Esophagus squamous epithelium (tissue), 4 donors: ENCODE data around the gene ALDH1A3.

Experiments
- CTCF ChIP-seq, 6 experiments: fragments of 450-650 bp in 4 of 6; fragments of 200-600 bp in 2 of 6; sonication (generic) in 2 of 6; IDR thresholded peaks; one replicate each; pipeline ENCODE4 v1.5.1; 2016 to 2019; ENCODE audit warnings: antibody characterized with exemption in 6 of 6, mild to moderate bottlenecking in 4 of 6, moderate library complexity in 4 of 6
- POLR2A ChIP-seq, 4 donors: fragments of 450-650 bp; IDR thresholded peaks; one replicate each; pipeline ENCODE4 v1.6.1; 2017; ENCODE audit warnings: antibody characterized with exemption in 4 of 4, mild to moderate bottlenecking in 4 of 4, moderate library complexity in 3 of 4

DNA sequence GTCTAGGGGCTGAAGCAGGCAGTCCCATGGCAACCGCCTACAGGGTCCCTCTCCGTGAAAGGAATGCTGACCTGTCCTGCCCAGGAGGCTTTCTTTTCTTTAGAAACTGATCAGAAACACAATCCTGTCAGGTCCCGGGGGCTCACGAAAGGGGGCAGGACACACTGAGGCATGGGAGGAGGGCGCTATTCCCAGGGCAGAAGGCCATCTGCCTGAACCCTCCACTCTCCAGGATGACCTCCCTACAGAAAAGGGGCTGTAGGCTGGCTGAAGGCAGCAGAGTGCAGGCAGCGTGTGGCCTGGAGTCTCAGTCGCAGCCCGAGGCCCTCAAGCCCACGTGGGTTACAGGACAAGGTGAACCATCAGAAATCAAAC lies 21.2 kb downstream of the ALDH1A3 start:
- no peak for TF ChIP-seq CTCF (IDR thresholded peaks at IDR 0.05)
- TF ChIP-seq POLR2A (IDR thresholded peaks at IDR 0.05) = no peak
